Fibroblast of upper back skin (primary cell): ENCODE data around the gene GALNT2.

Experiments used
- DNase-seq: peaks from one replicate; pipeline ENCODE4 v3.0.0-alpha.2; 2013

Gene GALNT2

DNA sequence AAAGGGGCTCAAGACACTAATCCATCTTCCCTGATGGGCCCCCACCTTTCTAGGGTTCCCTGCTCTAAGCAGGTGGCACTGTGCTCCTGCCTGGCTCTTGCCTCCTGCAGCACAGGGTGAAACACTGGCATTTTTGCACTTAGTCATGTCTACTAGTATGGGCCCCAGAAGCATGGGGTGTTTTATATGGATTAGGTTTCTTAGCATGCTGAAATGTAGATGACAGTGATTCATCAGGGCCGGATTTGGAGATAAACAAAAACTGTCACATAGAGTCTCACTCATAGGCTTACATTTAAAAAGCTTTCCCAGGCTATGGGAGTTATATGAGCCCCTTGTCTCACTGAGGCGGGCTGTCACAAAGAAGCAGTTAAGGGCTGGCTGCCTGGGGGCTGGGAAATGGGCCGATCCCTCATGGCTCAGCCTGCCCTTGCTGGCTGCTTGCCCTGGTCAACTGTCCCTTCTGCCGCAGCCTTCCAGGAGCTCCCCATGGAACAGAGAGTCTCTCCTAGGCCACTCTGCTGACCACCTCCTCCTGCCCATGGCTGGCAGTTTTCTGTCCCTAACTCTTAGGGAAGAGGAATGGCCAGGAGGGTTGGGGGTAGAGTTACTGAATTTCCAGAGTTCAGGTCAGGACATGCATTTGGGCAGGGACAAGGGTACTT is 6.5 kb downstream of the GALNT2 start:
- DNase-seq, result peak; percentile 55

DNA sequence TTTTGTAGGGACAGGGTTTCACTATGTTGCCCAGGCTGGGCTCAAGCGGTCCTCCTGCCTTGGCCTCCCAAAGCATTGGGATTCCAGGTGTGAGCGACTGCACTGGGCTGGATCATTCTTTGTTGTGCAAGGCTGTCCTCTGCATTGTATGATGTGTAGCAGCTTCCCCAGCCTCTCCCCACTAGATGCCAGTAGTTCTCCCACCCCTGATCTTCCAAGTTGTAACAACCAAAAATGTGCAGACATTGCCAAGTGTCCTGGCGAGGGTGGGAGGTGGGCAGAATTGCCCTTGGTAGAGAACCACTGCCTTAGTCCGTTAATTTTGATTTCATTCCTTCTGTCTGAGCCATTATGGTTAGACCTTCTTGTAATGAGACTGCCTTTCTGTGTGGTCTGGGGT is 7.2 kb downstream of the GALNT2 start:
- no peak for DNase-seq

DNA sequence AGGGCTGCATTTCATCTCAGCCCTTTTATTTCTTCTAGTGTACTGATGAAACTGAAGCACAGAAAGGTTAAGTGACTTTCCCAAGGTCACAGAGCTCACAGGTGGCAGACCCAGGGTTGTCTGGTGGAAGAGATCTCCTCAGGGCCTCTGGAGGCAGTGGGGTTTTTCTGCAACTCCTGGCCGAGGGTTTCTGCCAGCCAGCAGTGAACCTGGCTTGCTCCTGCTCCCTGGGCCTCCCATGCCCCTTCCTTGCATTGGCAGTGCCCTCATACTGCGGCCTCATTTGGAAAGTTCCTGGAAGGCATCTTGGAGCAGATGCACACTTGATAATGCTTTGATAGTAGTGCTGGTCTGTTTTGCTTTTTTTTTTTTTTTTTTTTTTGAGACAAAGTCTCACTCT is 7.7 kb downstream of the GALNT2 start:
- DNase-seq, result no peak

DNA sequence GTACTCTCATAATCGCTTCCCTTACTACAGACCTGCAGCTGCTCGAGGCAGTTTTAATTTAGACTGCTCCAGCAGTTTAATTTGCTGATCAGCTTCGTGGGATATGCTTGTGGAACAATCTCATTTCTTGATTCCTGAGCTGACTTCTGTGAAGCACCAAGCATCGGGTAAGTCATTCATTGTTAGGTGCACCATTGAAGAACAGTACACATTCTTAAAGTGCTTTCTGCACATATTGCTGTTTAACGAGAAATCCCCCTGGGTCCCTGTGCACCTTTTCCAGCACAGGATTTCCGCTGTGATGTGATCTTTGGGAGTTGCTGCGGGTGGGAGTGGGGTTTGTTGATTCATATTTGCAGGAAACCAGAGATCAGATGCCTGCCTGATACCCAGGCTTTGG is 9.1 kb downstream of the GALNT2 start:
- DNase-seq, result no peak

DNA sequence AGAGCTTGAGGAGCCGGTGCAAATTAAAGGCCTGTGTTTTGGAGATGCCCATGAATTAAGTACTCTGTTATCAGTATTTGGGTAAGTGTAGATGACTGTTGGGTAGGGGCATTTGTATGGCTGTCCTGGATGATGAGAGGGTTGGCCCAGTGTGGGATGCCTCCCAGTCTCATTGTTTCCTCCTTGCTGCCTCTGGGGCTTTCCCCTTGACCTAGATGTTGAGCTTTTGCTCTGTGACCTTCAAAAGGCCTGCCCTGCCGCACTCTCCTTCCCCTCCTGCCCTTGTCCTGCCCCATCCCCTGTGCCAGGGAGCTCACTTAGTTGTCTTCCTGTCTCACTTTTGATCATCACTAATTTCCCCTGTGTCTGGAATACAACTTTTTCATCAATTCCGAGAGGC is 10.0 kb downstream of the GALNT2 start:
- DNase-seq, result no peak

DNA sequence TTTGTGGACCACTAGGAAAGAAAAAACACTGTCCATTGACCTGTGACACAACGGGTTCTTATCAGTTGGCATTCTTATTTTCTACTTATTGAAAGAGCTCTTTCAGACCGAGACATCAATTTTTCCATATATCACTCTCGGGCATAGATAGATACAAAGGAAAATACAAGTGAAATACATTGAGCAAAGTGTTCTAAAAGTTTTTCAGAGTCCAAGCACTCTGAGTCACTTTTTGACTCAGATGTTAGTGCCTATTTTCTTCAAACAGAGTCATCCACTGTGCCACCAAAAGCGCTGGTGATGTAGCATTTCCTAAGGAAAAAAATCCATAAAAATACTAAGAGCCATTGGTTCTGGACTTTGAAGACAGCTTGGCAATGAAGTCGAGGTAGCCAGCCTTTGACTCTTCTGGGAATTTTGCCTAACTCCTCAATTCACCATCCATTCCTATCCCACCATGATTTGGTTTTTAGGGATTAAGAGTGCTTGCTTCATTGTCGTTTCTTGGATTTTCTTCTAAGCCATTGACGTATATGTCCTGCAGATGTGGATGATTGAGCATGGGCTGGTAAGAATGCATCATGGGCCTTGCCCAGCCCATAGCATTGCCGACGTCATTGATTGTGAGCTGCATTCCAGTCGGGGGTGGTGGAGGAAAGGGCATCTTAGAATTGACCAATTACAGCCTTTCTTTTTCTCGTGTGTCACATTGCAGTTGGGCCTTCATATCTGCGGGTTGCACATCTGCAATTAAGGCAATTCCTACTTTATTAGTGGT is 10.6 kb downstream of the GALNT2 start:
- DNase-seq, result peak; percentile 64

DNA sequence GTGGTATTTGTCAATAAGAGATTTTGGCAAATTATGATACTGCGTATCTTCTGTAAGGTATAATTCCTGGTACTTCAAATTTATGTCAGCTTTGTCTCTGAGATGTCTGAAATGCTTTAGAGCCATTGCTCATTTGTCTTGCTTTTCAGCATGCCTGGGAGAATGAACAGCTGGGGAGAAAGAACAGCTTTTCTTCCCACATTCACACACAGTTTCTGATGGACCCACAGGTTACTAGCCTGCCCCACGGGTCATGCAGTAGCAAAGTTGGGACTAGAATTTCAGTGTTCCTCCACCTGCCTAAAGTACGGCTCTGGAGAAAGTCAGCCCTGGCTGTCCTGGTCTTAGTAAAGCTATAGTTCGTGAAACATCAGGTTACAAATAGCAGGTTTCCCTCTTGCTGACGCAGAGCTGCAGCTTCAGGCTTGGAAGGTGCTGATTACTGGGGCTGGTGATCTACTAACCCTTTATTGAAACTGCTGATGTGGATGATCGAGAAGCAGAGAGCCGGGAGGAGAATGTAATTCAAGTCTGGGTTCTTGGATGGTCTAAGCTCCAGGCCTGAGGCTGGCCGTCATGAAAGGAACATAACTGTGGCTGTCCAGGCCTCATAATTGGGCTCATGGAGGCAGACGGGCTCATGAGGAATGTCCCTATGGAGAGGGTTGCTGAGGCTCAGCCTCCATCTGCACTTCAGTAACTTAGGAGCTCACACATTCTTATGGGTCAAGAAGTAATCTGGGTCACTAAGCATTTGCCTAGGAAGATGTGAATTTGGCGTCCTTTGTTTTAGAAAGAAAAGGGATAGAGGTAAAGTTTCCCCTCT is 12.4 kb downstream of the GALNT2 start:
- DNase-seq, result no peak

DNA sequence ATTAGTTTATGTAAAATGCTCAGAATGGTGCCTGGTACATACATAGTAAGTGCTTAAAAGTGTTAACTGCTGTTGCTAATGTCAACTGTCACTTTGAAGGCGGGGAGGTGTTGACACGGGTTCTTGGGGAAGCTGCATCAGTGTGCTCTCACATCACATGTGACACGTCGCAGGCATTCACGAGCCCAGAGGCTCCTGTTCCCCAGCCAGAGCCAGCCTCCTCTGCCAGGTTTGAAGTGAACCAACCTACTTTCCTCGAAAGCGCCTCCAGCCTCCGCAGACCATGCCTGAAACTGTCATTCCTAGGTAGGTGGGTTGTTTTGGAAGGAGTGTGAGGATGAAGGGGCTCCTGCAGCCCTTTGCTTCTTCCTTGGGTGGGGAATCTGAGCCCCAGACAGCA is 13.8 kb downstream of the GALNT2 start:
- no peak for DNase-seq

DNA sequence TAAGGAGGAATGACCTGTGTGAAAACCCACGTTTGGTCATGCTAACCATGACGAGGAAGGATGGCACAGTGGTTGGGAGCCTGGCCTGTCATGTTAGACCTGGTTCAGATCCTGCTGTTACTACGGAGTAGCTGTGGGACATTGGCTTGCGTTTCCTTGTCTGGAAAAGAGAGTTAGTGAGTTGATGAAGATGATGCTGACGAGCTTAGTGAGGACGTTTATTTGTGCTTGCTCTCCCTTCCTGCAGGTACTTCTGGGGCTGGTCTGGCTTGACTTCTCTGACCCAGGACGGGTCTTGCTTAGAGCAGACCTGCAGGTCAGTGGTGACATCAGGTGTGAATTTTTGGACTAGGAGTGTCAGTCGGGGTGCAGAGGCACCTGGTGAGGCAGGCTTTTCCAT is 14.7 kb downstream of the GALNT2 start:
- DNase-seq, result no peak

DNA sequence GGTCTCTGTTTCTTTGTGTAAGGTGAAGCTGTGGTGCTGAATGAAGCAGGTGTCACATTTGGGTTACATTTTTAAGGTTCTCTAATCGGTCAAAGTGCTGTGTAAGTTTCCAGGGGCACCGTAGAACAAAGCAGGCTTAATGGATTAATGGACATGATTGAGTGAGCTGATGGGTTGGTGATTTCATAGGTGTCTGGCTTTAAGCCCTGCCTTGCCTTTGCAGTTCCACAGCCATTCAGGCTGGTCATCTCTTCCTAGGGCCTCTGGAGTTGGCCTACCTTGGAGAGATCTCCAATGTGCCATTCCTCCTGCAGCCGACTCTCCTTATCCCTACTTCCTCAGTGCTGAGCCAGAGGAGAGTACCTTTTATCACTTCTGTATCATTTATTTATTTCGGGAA is 15.2 kb downstream of the GALNT2 start:
- no peak for DNase-seq

DNA sequence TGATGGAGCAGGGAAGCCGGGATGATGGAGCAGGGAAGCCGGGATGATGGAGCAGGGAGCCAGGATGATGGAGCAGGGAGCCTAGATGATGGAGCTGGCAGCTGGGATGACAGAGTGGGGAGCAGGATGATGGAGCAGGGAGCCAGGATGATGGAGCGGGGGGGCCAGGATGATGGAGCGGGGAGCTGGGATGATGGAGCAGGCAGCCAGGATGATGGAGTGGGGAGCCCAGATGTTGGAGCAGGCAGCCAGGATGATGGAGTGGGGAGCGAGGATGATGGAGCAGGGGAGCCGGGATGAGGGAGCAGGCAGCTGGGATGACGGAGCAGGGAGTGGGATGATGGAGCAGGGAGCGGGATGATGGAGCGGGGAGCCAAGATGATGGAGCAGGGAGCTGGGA is 16.0 kb downstream of the GALNT2 start:
- DNase-seq, result no peak

DNA sequence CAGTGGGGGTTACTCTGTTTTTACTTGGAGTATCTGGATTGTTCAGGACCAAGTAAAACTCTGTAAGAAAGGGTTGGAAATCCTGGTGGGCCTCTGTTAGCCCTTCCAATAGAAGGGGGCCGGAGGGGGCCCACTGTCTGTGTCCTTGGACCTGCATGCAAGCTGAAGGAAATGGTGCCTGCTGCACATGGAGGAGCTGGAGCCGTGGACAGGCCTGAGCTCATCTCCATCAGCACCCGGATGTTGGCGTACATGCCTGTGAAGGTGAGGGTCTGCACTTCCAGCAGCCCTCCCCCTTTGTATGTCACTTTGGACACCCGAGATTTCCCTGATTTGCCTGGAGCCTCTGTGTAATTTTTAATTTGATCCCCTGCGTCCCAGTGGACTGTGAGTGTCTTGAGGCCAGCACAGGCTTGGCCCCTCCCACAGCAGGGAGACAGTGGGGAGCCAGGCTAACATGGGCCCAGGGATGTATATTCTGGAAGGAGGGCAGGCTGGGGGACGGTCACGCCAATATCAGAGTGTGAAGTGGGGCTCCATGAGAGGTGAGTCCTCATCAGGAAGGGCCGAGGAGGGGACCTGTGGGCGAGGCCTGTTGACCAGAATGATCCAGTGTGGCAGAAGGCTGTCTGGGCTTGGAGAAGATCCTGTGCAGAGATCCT is 16.8 kb downstream of the GALNT2 start:
- no peak for DNase-seq

DNA sequence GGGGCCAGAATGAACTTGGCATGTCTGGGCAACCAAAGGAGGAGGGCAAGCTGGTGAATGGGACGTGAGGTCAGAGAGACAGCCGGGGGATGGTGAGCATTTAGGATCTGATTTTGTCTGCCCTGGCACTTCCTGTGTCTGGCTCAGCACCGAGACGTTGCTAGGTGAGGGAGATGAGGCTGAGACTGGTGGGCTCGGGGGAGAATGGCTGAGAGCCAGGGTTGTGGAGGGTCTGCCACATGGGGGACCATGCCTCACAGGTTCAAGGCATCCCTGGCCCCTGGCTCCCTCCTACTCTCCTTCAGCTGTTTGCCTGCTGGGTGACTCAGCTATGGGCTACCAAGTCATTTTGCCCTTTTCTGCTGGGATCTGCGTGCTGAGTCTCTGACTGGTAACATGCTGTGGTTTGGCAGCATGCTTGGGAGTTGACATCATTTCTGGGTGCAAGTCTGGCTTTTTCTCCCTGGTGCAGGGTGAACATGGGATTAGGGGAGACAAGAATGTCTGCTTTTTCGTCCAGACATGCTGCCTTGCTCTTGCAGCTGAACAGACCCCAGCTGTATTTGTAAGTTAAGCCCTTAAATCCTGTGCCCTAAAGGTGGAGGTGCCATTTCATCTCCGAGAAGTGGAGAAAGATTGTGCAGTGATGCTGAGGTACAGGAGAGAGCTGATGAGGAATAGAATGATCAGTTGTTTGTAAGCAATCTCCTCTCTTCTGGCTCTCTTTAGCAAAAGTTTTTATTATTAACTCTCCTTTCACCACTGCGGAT is 17.6 kb downstream of the GALNT2 start:
- peak; percentile 99 for DNase-seq

DNA sequence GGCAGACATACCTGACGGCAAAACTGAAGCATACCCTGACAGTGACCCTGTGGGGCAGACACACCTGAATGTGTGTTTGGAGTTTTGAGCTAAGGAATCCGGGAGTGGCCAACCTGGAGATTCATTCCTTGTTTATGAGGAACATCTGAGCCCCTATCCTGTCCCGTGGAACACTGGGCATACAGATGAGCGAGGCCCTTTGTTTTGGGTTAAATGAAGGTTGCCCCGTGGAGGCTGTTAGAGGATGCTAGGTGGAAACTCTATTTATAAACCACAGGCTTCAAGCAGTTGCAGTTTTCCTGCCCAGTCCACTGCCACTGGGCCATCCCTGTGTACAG is 18.1 kb downstream of the GALNT2 start:
- DNase-seq, result no peak

DNA sequence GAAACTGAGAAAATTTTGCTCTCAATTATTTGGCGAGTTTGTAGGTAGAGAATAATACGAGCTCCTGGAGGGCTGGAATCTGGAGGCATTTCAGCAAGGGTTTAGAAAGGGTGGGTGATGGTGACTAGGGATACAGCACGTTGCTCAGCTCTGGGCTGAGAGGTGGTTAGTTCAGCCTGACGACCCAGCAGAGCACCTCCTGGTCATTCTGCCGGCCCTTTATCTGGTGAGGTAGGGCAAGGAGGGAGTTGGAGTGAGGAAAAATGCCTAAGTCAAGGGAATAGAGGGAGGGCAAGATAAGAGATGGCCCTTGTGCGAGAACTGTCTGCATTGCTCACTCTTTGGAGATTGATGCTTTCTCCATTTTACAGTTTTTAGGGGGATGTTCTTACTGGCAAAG is 19.1 kb downstream of the GALNT2 start:
- no peak for DNase-seq

DNA sequence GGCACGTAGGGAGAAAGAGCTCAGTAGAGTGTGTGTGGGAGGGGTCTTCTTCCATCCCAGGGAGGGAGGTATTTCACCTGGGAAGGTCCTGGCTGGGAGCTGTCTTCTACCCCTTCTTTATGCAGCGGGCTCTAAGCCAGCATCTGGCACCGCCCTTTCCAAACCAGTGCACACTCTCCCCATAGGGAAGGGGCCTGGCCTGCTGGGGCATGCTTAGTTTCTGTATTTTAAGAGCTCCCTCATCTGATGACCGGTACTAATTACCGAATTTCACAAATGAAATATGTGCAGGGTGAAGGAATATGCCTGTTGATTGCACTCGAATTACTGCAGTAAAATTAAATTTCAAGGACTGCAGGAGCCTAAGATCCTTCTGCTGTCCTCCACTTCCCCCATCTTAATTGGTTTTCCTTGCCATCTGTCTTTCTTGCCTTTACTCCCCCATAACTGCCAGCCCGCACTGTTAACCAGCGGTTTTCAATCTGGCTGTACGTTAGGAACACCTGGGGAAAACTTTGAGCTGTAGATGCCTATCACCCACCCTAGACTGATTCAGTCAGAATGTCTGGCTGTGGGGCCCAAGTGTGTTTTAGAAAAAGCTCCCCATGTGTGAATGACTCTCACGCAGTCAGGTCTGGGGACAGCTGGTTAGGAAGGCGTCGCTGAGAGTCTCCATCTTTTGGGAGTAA is 20.1 kb downstream of the GALNT2 start:
- no peak for DNase-seq

DNA sequence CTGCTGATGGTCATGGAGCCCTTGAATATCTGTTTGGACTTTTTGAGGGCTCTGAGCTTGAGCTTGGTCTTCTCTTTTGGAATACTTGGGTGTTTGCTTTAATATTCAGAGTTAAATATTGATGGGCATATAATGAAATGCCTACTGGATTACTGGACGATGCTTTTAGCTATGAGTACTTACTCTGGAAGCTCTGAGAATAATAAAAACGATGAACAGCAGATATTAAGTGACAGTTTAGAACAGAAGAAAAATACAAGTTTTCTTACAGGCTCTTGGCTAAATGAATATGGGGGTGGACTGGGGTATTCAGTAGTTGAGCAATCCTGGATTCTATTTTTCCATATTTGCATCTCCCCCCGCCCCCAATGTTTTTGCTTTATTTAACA is 20.7 kb downstream of the GALNT2 start:
- no peak for DNase-seq

DNA sequence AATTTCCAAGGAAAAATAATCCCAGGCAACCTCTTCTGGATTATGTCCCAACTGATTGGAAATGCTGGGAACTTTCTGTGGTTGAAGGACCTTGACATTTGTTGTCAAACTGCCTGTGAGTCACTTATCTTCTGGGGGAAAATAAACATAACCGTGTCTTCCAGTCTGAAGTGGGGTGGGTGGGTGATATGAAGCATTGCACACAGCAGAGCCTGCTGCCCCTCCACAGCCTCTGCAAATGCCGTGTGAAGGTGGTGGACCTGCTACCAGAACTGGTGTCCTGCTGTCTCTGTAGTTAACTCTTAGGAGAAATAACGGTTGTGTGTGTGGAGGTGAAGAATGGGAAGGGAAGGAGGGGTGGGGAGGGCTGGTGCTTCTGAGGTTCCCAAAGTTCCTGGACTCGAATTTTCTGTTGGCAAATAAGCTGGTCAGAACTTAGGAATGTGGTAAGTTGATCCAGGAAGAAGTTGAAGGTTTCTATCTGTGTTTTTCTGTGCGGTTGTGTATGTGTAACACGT is 23.2 kb downstream of the GALNT2 start:
- peak; percentile 60 for DNase-seq

DNA sequence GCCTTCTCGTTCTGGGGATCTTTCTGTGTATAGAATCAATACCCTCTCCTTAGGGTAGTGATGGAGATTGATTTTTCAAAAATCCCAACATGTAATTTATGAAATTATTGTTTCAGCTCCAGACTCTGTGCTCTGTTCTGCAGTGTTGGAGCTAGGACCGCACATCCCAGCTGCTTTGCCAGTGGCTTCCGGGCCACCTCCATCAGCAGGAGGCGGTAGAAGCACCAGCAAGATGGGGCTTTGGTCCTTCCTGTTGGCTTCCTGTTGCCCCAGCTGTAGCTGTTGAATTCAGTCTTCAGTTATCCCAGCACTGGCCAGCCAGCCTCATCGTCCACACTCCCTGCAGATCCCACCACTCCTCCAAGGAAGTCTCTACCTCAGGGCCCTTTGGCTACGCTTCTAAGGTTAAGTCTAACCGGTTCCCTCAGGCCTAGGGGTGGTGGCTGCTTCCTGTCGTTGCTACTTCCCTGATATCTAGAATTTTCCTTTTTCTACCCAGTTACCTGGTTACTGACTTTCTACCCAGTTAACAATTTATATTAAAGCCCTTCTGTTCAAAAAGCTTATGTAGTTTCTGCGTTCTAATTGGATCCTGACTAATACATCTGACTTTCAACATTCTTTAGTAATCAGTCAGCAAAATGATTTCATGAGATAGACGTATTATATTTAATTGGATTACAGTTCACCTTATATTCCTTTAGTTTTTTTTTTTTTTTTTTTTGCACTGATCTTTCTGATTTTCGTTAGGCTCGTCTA is 24.6 kb downstream of the GALNT2 start:
- peak; percentile 56 for DNase-seq

DNA sequence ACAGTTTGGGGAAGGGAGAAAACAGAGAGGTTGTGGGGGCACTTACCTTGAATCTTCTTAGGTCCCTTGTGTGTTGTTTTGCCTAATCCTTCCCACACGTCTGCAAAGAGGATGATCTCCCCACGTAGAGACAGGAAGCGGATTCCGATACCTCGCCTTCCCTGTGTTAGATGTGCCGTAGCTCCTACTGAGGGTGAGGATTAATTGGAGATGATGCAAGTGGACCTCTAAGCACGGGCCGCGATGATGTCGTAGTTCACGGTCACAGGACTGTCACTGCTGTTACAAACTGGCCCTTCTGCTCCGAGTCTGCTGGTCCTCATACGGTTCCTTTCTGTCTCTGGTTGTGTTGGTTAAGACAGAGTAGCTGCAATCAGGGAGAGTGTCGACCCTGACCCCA is 27.7 kb downstream of the GALNT2 start:
- DNase-seq, result no peak

DNA sequence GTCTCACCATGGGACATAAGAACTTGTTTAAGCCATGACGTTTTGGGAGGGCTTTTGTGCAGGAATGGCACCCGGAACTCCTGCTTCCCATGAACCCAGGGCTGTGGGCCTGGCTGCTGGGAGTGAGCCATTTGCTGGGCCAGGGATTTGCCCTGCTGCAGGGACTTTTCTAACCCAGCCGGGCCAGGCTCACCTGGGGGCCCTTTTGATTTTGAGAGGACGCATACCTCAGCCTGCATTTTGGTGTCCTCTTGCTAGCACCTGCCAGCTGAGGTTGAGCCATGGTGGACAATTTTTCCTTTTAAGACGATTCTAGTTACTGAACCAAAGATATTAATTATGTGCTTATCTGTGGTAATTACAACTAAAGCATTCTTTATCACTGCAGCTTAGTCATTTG is 28.9 kb downstream of the GALNT2 start:
- DNase-seq, result no peak
